HepG2 (cell line): ENCODE results near the gene EID3. TPM values are rescaled to one million over a fixed set of nuclear protein-coding genes. Genes with fewer than 3 reads are reported as not detected.

ENCODE experiments used
- ATAC-seq: fragments of 200-7000 bp; cut with Tn5 transposase; 3 replicates; pipeline ENCODE4 v1.9.1; 2020; ENCODE audit warnings: mild to moderate bottlenecking, moderate library complexity
- BruUV-seq: library from RNA; stranded (reverse); fragments of 400-500 nt; replicated peaks from 2 replicates; lab custom pipeline; 2021; lab: Mats Ljungman, UMichigan
- CTCF ChIA-PET: fragments of 300-600 bp; formaldehyde crosslinking; extraction: SDS; loops from one replicate; lab custom pipeline; 2021; ENCODE audit warnings: low total read pairs, inconsistent platforms, low intra/inter-chr PET ratio; lab: Yijun Ruan, JAX
- POLR2A ChIA-PET: fragments of 350-600 bp; sonication (Branson Sonifier 250); formaldehyde crosslinking; loops from one replicate; lab custom pipeline; 2020; ENCODE audit warnings: antibody characterized with exemption, inconsistent platforms; lab: Yijun Ruan, JAX
- DNase-seq: peaks from one replicate; pipeline ENCODE4 v3.0.0-alpha.2; 2015; ENCODE audit warnings: low spot score
- FAIRE-seq: peaks from 3 replicates; lab custom pipeline; 2011; peaks lifted over from hg19 to GRCh38; lab: Jason Lieb, UNC
- H2AFZ ChIP-seq: one replicate; pipeline ENCODE4 v1.6.1; 2011; ENCODE audit warnings: low read length, inconsistent platforms
- H3K27ac ChIP-seq: fragments of 300-600 bp; 3 replicates; pipeline ENCODE4 v1.8.0; 2011; ENCODE audit warnings: mixed run types, mild to moderate bottlenecking, mixed read lengths, low read length, inconsistent platforms; ENCODE audit not compliant: insufficient read depth; ENCODE audit errors: extremely low read length
- H3K27me3 ChIP-seq, 2 experiments: fragments of 200-600 bp in 1 of 2; 2 replicates in 1 of 2; 3 replicates in 1 of 2; pipeline versions ENCODE4 v1.6.0 to v1.8.0; 2011; ENCODE audit warnings: low read length in 2 of 2, mild to moderate bottlenecking in 2 of 2, moderate library complexity in 2 of 2, inconsistent platforms in 1 of 2; ENCODE audit not compliant: insufficient read depth in 2 of 2, control insufficient read depth in 1 of 2
- H3K36me3 ChIP-seq, 2 experiments: fragments of 200-600 bp in 1 of 2; replicated peaks in 1 of 2; 2 replicates in 1 of 2; 3 replicates in 1 of 2; pipeline versions ENCODE4 v1.5.1 to v1.8.0; 2011; ENCODE audit warnings: low read length in 2 of 2, inconsistent platforms in 1 of 2; ENCODE audit not compliant: insufficient read depth in 2 of 2, control insufficient read depth in 1 of 2
- H3K4me1 ChIP-seq: 2 replicates; pipeline ENCODE4 v1.5.1; 2012; ENCODE audit warnings: low read length, inconsistent platforms; ENCODE audit not compliant: insufficient read depth
- H3K4me2 ChIP-seq: 2 replicates; pipeline ENCODE4 v1.6.0; 2011; ENCODE audit warnings: low read depth, low read length, inconsistent platforms
- H3K4me3 ChIP-seq, 3 experiments: fragments of 200-600 bp in 1 of 3; sonication (generic), shearing (Covaris generic) in 1 of 3; replicated peaks in 1 of 3; 2 replicates each; pipeline ENCODE4 v1.5.1; 2011 to 2016; ENCODE audit warnings: low read length in 3 of 3, inconsistent platforms in 2 of 3, low read depth in 2 of 3, mild to moderate bottlenecking in 2 of 3, control low read depth in 1 of 3, mixed read lengths in 1 of 3; ENCODE audit not compliant: insufficient read depth in 1 of 3
- H3K79me2 ChIP-seq: one replicate; pipeline ENCODE4 v1.6.1; 2011; ENCODE audit warnings: low read length, inconsistent platforms; ENCODE audit not compliant: insufficient read depth
- H3K9ac ChIP-seq: 2 replicates; pipeline ENCODE4 v1.6.0; 2011; ENCODE audit warnings: mild to moderate bottlenecking, low read depth, low read length, inconsistent platforms; ENCODE audit not compliant: insufficient read depth
- H3K9me3 ChIP-seq: 2 replicates; pipeline ENCODE4 v1.5.1; 2012; ENCODE audit warnings: mild to moderate bottlenecking, low read length
- H4K20me1 ChIP-seq: 2 replicates; pipeline ENCODE4 v1.6.0; 2011; ENCODE audit warnings: inconsistent platforms, mild to moderate bottlenecking, low read length, moderate library complexity; ENCODE audit not compliant: insufficient read depth
- ARID3A ChIP-seq: IDR thresholded peaks from 2 replicates; pipeline ENCODE4 v1.6.1; 2012; ENCODE audit warnings: low read depth, low read length, improper control_type of control experiment
- BCLAF1 ChIP-seq: fragments of 450-650 bp; IDR thresholded peaks from 2 replicates; pipeline ENCODE4 v1.6.1; 2017; ENCODE audit warnings: mild to moderate bottlenecking
- CENPBD1 ChIP-seq: sonication (generic); formaldehyde crosslinking; IDR thresholded peaks from 2 replicates; pipeline ENCODE4 v1.8.0; 2022; ENCODE audit warnings: missing genetic modification reagents, low read depth, mild to moderate bottlenecking, borderline replicate concordance
- CREM ChIP-seq, 2 experiments: sonication (generic) in 1 of 2; formaldehyde crosslinking in 1 of 2; IDR thresholded peaks; 2 replicates each; pipeline versions ENCODE4 v1.4.0 to v1.6.1; 2016 to 2020; ENCODE audit warnings: antibody characterized with exemption in 1 of 2, mild to moderate bottlenecking in 1 of 2, missing genetic modification reagents in 1 of 2
- KDM1A ChIP-seq: IDR thresholded peaks from 2 replicates; pipeline ENCODE4 v1.6.1; 2016; ENCODE audit warnings: missing compliant biosample characterization
- MIXL1 ChIP-seq: IDR thresholded peaks from 2 replicates; pipeline ENCODE4 v1.6.1; 2016
- NPAS2 ChIP-seq: sonication (generic); formaldehyde crosslinking; IDR thresholded peaks from 2 replicates; pipeline ENCODE4 v1.8.0; 2022; ENCODE audit warnings: mild to moderate bottlenecking, missing genetic modification reagents, borderline replicate concordance
- REPIN1 ChIP-seq: sonication (generic); formaldehyde crosslinking; IDR thresholded peaks from 2 replicates; pipeline ENCODE4 v1.8.0; 2022; ENCODE audit warnings: missing genetic modification reagents, low read depth, mild to moderate bottlenecking, borderline replicate concordance
- RFXAP ChIP-seq: sonication (generic); formaldehyde crosslinking; IDR thresholded peaks from 2 replicates; pipeline ENCODE4 v1.4.0; 2020; ENCODE audit warnings: missing genetic modification reagents, borderline replicate concordance
- TOE1 ChIP-seq: sonication (generic); formaldehyde crosslinking; IDR thresholded peaks from 2 replicates; pipeline ENCODE4 v1.4.0; 2020; ENCODE audit warnings: mild to moderate bottlenecking, missing genetic modification reagents
- TRIM22 ChIP-seq: fragments of 450-650 bp; IDR thresholded peaks from 2 replicates; pipeline ENCODE4 v1.6.1; 2017
- ZFP1 ChIP-seq: IDR thresholded peaks from 2 replicates; pipeline ENCODE4 v1.6.1; 2016
- ZNF10 ChIP-seq: sonication (generic); formaldehyde crosslinking; IDR thresholded peaks from 2 replicates; pipeline ENCODE4 v1.4.0; 2020; ENCODE audit warnings: mild to moderate bottlenecking, low read depth, missing genetic modification reagents, borderline replicate concordance
- ZNF280B ChIP-seq: sonication (generic); formaldehyde crosslinking; IDR thresholded peaks from 2 replicates; pipeline ENCODE4 v1.5.0; 2020; ENCODE audit warnings: missing genetic modification reagents, mild to moderate bottlenecking, borderline replicate concordance
- ZNF576 ChIP-seq: sonication (generic); formaldehyde crosslinking; IDR thresholded peaks from 2 replicates; pipeline ENCODE4 v1.4.0; 2020; ENCODE audit warnings: mild to moderate bottlenecking, missing genetic modification reagents
- ZNF724P ChIP-seq: sonication (generic); formaldehyde crosslinking; IDR thresholded peaks from 2 replicates; pipeline ENCODE4 v1.8.0; 2022; ENCODE audit warnings: missing genetic modification reagents, borderline replicate concordance
- WGBS: methylation state at CpG from one replicate; pipeline ENCODE4 v1.1.6; 2017; ENCODE audit warnings: low lambda C conversion rate; 5-methylcytosine and 5-hydroxymethylcytosine counted together
- in situ Hi-C: cut with HindIII; loops from 2 replicates; pipeline ENCODE4 v1.10.0; 2017; ENCODE audit warnings: low pct_unique_long_range_greater_than_20kb; ENCODE audit not compliant: extremely low pct_ligation_motif_present
- intact Hi-C: fragments of 100-400 bp; cut with micrococcal nuclease; formaldehyde crosslinking; loops from one replicate; pipeline ENCODE4 v1.10.0; 2022; ENCODE audit not compliant: unreplicated experiment
- polyA plus RNA-seq, 8 experiments: library from polyadenylated mRNA; depleted of rRNA in 3 of 8; stranded (reverse) in 7 of 8; unstranded in 1 of 8; fragments of >200 nt; fragmentation: Illumina TruSeq in 4 of 8; extraction: Trizol in 4 of 8; gene quantifications; 2 replicates each; pipeline versions ENCODE4 v1.2.1 to v1.2.3, GENCODE V29; 2011 to 2016; ENCODE audit warnings: low read depth in 4 of 8, missing spikeins in 1 of 8, mixed read lengths in 1 of 8; ENCODE audit not compliant: insufficient read depth in 1 of 8
- total RNA-seq, 5 experiments: library from RNA; depleted of rRNA; stranded (reverse); fragments of >200 nt; fragmentation: Illumina TruSeq; extraction: Trizol; gene quantifications; 2 replicates each; pipeline ENCODE4 v1.2.3, GENCODE V29; 2016; ENCODE audit warnings: low read depth in 1 of 5

EID3 gene
- total and polyA plus RNA-seq, 2 of the 13 experiments (the other 11 are each of a cell fraction or from before 2014, with no cell fraction given) = 0.38 to 4.5 TPM

- CTCF ChIA-PET = no interaction called here
- Histone ChIP-seq H2AFZ (no peak overlapping the region), H3K4me3 (no peak overlapping the region), H4K20me1 (no peaks in the 10 kb centered on the region), H3K27ac (no peak overlapping the region), H3K9me3 (no peaks in the 10 kb centered on the region), H3K4me1 (peaks cover 2% of the 10 kb centered on the region; the same call in 1 of the 2 replicates), H3K27me3 (no peaks in the 10 kb centered on the region), H3K36me3 (no peaks in the 10 kb centered on the region), H3K4me2 (no peak overlapping the region), H3K79me2 (no peaks in the 10 kb centered on the region)
- WGBS = 15% methylated on average over 1 of the region's 1 CpG
- no peak for ATAC-seq
- intact Hi-C loops = no loop called here
- POLR2A ChIA-PET = no interaction called here
- TF ChIP-seq ZNF724P (CRISPR knock-in tag) = no peak
- TF ChIP-seq ZNF280B (CRISPR knock-in tag) = no peak
- TF ChIP-seq REPIN1 (CRISPR knock-in tag) = no peak
- no peak for TF ChIP-seq RFXAP
- TF ChIP-seq TOE1 (CRISPR knock-in tag) = no peak
- TF ChIP-seq ZNF576 = no peak
- TF ChIP-seq CENPBD1 (CRISPR knock-in tag) = no peak
- no peak for TF ChIP-seq KDM1A (CRISPR knock-in tag)
- no peak for TF ChIP-seq ZNF10 (CRISPR knock-in tag)
- TF ChIP-seq ZFP1 (CRISPR knock-in tag) = no peak
- no peak for TF ChIP-seq ARID3A
- no peak for TF ChIP-seq NPAS2 (CRISPR knock-in tag)
- no peak for TF ChIP-seq TRIM22
- no peak for TF ChIP-seq MIXL1 (CRISPR knock-in tag)
- TF ChIP-seq CREM (IDR thresholded peaks at IDR 0.05) = no peak
- no peak for TF ChIP-seq CREM (CRISPR knock-in tag; IDR thresholded peaks at IDR 0.05)
- TF ChIP-seq BCLAF1 = no peak
- TF ChIP-seq, all 625 proteins: peak for 0
- BruUV-seq = no TSS peak
- DNase-seq (no peak), FAIRE-seq (no peak)
- in situ Hi-C loops = no loop called here
- no peak overlapping the region for H3K9ac ChIP-seq
These were observed 39.8 kb upstream of the EID3 start for GRCh38 chr12:104263580-104264358.
